ENCODE measurements around the gene SLC35A3.

SLC35A3 gene

GRCh38 chr1:100001462-100001861, 31.7 kb downstream of the SLC35A3 start:
- H3K4me2 ChIP-seq (ENCODE audit: low read length) = no peak overlapping the region
- no peaks in the 10 kb centered on the region for H3K9me3 ChIP-seq (replicated peaks; ENCODE audit: low read length)
- no peaks in the 10 kb centered on the region for H3K4me1 ChIP-seq (ENCODE audit: control insufficient read depth, insufficient read depth, low read length)
- no peak overlapping the region for H3K9ac ChIP-seq (ENCODE audit: low read depth, low read length)
- no peaks in the 10 kb centered on the region for H3K27me3 ChIP-seq (ENCODE audit: control insufficient read depth, insufficient read depth, low read length)
- peaks cover 4% of the 10 kb centered on the region for H3K36me3 ChIP-seq (ENCODE audit: insufficient read depth, low read length)
- H3K4me3 ChIP-seq (ENCODE audit: low read length) = no peak overlapping the region

GRCh38 chr1:100005424-100005823, 35.6 kb downstream of the SLC35A3 start:
- Histone ChIP-seq H3K9ac (ENCODE audit: low read depth, low read length) (no peak overlapping the region), H3K27me3 (ENCODE audit: control insufficient read depth, insufficient read depth, low read length) (no peaks in the 10 kb centered on the region), H3K9me3 (replicated peaks; ENCODE audit: low read length) (no peaks in the 10 kb centered on the region), H3K36me3 (ENCODE audit: insufficient read depth, low read length) (no peaks in the 10 kb centered on the region), H3K4me1 (ENCODE audit: control insufficient read depth, insufficient read depth, low read length) (peaks cover 4% of the 10 kb centered on the region), H3K4me2 (ENCODE audit: low read length) (no peak overlapping the region), H3K4me3 (ENCODE audit: low read length) (no peak overlapping the region)

- Histone ChIP-seq H3K4me3 (ENCODE audit: low read length) (no peak overlapping the region), H3K9me3 (replicated peaks; ENCODE audit: low read length) (no peaks in the 10 kb centered on the region), H3K4me1 (ENCODE audit: control insufficient read depth, insufficient read depth, low read length) (peaks cover 4% of the 10 kb centered on the region), H3K4me2 (ENCODE audit: low read length) (no peak overlapping the region), H3K27me3 (ENCODE audit: control insufficient read depth, insufficient read depth, low read length) (no peaks in the 10 kb centered on the region), H3K9ac (ENCODE audit: low read depth, low read length) (no peak overlapping the region), H3K36me3 (ENCODE audit: insufficient read depth, low read length) (no peaks in the 10 kb centered on the region)
These were observed 36.9 kb downstream of the SLC35A3 start for GRCh38 chr1:100006688-100007087.

GRCh38 chr1:100009458-100009857, 39.7 kb downstream of the SLC35A3 start:
- no peak overlapping the region for H3K4me3 ChIP-seq (ENCODE audit: low read length)
- H3K27me3 ChIP-seq (ENCODE audit: control insufficient read depth, insufficient read depth, low read length) = no peaks in the 10 kb centered on the region
- no peak overlapping the region for H3K9ac ChIP-seq (ENCODE audit: low read depth, low read length)
- peaks cover 4% of the 10 kb centered on the region for H3K4me1 ChIP-seq (ENCODE audit: control insufficient read depth, insufficient read depth, low read length)
- no peaks in the 10 kb centered on the region for H3K36me3 ChIP-seq (ENCODE audit: insufficient read depth, low read length)
- H3K4me2 ChIP-seq (ENCODE audit: low read length) = no peak overlapping the region
- H3K9me3 ChIP-seq (replicated peaks; ENCODE audit: low read length) = no peaks in the 10 kb centered on the region

- Histone ChIP-seq H3K27me3 (ENCODE audit: control insufficient read depth, insufficient read depth, low read length) (no peaks in the 10 kb centered on the region), H3K4me2 (ENCODE audit: low read length) (no peak overlapping the region), H3K4me3 (ENCODE audit: low read length) (no peak overlapping the region), H3K36me3 (ENCODE audit: insufficient read depth, low read length) (no peaks in the 10 kb centered on the region), H3K9me3 (replicated peaks; ENCODE audit: low read length) (no peaks in the 10 kb centered on the region), H3K4me1 (ENCODE audit: control insufficient read depth, insufficient read depth, low read length) (peaks cover 4% of the 10 kb centered on the region), H3K9ac (ENCODE audit: low read depth, low read length) (no peak overlapping the region)
These were observed 41.0 kb downstream of the SLC35A3 start for GRCh38 chr1:100010804-100011203.

GRCh38 chr1:100019220-100019619, 49.4 kb downstream of the SLC35A3 start:
- Histone ChIP-seq H3K36me3 (ENCODE audit: insufficient read depth, low read length) (no peaks in the 10 kb centered on the region), H3K9ac (ENCODE audit: low read depth, low read length) (no peak overlapping the region), H3K27me3 (ENCODE audit: control insufficient read depth, insufficient read depth, low read length) (no peaks in the 10 kb centered on the region), H3K9me3 (replicated peaks; ENCODE audit: low read length) (no peaks in the 10 kb centered on the region), H3K4me3 (ENCODE audit: low read length) (no peak overlapping the region), H3K4me2 (ENCODE audit: low read length) (no peak overlapping the region), H3K4me1 (ENCODE audit: control insufficient read depth, insufficient read depth, low read length) (no peaks in the 10 kb centered on the region)

- no peaks in the 10 kb centered on the region for H3K9me3 ChIP-seq (replicated peaks; ENCODE audit: low read length)
- no peak overlapping the region for H3K9ac ChIP-seq (ENCODE audit: low read depth, low read length)
- peaks cover 3% of the 10 kb centered on the region for H3K36me3 ChIP-seq (ENCODE audit: insufficient read depth, low read length)
- no peaks in the 10 kb centered on the region for H3K4me1 ChIP-seq (ENCODE audit: control insufficient read depth, insufficient read depth, low read length)
- H3K4me3 ChIP-seq (ENCODE audit: low read length) = no peak overlapping the region
- no peaks in the 10 kb centered on the region for H3K27me3 ChIP-seq (ENCODE audit: control insufficient read depth, insufficient read depth, low read length)
- no peak overlapping the region for H3K4me2 ChIP-seq (ENCODE audit: low read length)
These were observed 53.7 kb downstream of the SLC35A3 start for GRCh38 chr1:100023482-100023881.

GRCh38 chr1:100027212-100027611, 57.4 kb downstream of the SLC35A3 start:
- Histone ChIP-seq H3K9ac (ENCODE audit: low read depth, low read length) (no peak overlapping the region), H3K36me3 (ENCODE audit: insufficient read depth, low read length) (peaks cover 9% of the 10 kb centered on the region), H3K4me2 (ENCODE audit: low read length) (no peak overlapping the region), H3K9me3 (replicated peaks; ENCODE audit: low read length) (no peaks in the 10 kb centered on the region), H3K4me3 (ENCODE audit: low read length) (no peak overlapping the region), H3K27me3 (ENCODE audit: control insufficient read depth, insufficient read depth, low read length) (no peaks in the 10 kb centered on the region), H3K4me1 (ENCODE audit: control insufficient read depth, insufficient read depth, low read length) (no peaks in the 10 kb centered on the region)

- Histone ChIP-seq H3K9ac (ENCODE audit: low read depth, low read length) (no peak overlapping the region), H3K4me3 (ENCODE audit: low read length) (no peak overlapping the region), H3K27me3 (ENCODE audit: control insufficient read depth, insufficient read depth, low read length) (no peaks in the 10 kb centered on the region), H3K9me3 (replicated peaks; ENCODE audit: low read length) (no peaks in the 10 kb centered on the region), H3K36me3 (ENCODE audit: insufficient read depth, low read length) (peaks cover 9% of the 10 kb centered on the region), H3K4me2 (ENCODE audit: low read length) (no peak overlapping the region), H3K4me1 (ENCODE audit: control insufficient read depth, insufficient read depth, low read length) (no peaks in the 10 kb centered on the region)
These were observed 59.0 kb downstream of the SLC35A3 start for GRCh38 chr1:100028765-100029164.

GRCh38 chr1:100034470-100034869, 64.7 kb downstream of the SLC35A3 start:
- H3K9me3 ChIP-seq (replicated peaks; ENCODE audit: low read length) = no peaks in the 10 kb centered on the region
- no peaks in the 10 kb centered on the region for H3K27me3 ChIP-seq (ENCODE audit: control insufficient read depth, insufficient read depth, low read length)
- no peaks in the 10 kb centered on the region for H3K36me3 ChIP-seq (ENCODE audit: insufficient read depth, low read length)
- no peak overlapping the region for H3K4me3 ChIP-seq (ENCODE audit: low read length)
- H3K9ac ChIP-seq (ENCODE audit: low read depth, low read length) = no peak overlapping the region
- H3K4me1 ChIP-seq (ENCODE audit: control insufficient read depth, insufficient read depth, low read length) = peaks cover 2% of the 10 kb centered on the region
- H3K4me2 ChIP-seq (ENCODE audit: low read length) = no peak overlapping the region

GRCh38 chr1:100035214-100035613, 65.4 kb downstream of the SLC35A3 start:
- Histone ChIP-seq H3K4me2 (ENCODE audit: low read length) (no peak overlapping the region), H3K9ac (ENCODE audit: low read depth, low read length) (no peak overlapping the region), H3K9me3 (replicated peaks; ENCODE audit: low read length) (no peaks in the 10 kb centered on the region), H3K36me3 (ENCODE audit: insufficient read depth, low read length) (no peaks in the 10 kb centered on the region), H3K4me1 (ENCODE audit: control insufficient read depth, insufficient read depth, low read length) (peaks cover 6% of the 10 kb centered on the region), H3K27me3 (ENCODE audit: control insufficient read depth, insufficient read depth, low read length) (no peaks in the 10 kb centered on the region), H3K4me3 (ENCODE audit: low read length) (no peak overlapping the region)

GRCh38 chr1:100036718-100037655, 67.2 kb downstream of the SLC35A3 start:
- Histone ChIP-seq H3K36me3 (ENCODE audit: insufficient read depth, low read length) (no peaks in the 10 kb centered on the region), H3K9ac (ENCODE audit: low read depth, low read length) (peak overlapping the region; percentile 99), H3K4me3 (ENCODE audit: low read length) (peak overlapping the region; percentile 98), H3K4me2 (ENCODE audit: low read length) (peak overlapping the region; percentile 93), H3K4me1 (ENCODE audit: control insufficient read depth, insufficient read depth, low read length) (peaks cover 6% of the 10 kb centered on the region), H3K27me3 (ENCODE audit: control insufficient read depth, insufficient read depth, low read length) (no peaks in the 10 kb centered on the region), H3K9me3 (replicated peaks; ENCODE audit: low read length) (no peaks in the 10 kb centered on the region)
